Measurements from ENCODE around the gene SLC26A11.

DNA sequence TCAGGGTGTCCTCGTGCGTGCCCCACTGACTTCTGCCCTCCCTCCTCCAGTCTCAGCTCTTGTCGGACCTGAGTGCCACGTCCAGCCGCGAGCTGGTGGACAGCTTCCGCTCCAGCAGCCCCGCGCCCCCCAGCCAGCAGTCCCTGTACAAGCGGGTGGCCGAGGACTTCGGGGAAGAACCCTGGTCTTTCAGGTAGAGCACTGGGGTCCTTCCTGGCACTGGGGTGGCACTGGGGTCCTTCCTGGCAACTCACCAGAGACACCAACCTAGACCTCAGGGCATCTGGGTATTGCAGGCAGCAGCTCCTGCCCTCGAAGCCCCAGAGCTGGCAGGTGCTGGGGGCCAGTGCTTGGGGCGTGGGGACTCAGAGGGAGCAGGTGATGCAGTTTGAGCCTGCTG lies 25.1 kb upstream of the SLC26A11 start:
- no peak for TF ChIP-seq CTCF (IDR thresholded peaks at IDR 0.05)
- TF ChIP-seq EZH2 (IDR thresholded peaks at IDR 0.05; ENCODE audit: borderline replicate concordance, insufficient read depth, low read depth, low read length, poor library complexity, severe bottlenecking), result no peak
